Measurements from ENCODE around the gene IPO11.

Gene IPO11

GRCh38 chr5:62577488-62577887, 164.9 kb downstream of the IPO11 start:
- no peak for DNase-seq

GRCh38 chr5:62578540-62578939, 166.0 kb downstream of the IPO11 start, which contains the start of gene LRRC70:
Gene LRRC70 (plus strand): TSS chr5:62578819. CDS start chr5:62579439, 620 bp downstream.
- DNase-seq, result no peak
- Histone ChIP-seq H3K27me3 (no peaks in the 10 kb centered on the region), H3K4me3 (ENCODE audit: low read depth, low read length) (no peak within 1 kb of the TSS), H3K36me3 (no peaks in the 10 kb centered on the region), H3K4me1 (no peaks in the 10 kb centered on the region), H3K9me3 (no peaks in the 10 kb centered on the region)
- no peak for TF ChIP-seq CTCF (IDR thresholded peaks at IDR 0.05; ENCODE audit: low read depth, low read length)

More at GRCh38 chr5:62577488-62577887, 164.9 kb downstream of the IPO11 start:
- Histone ChIP-seq H3K36me3 (no peaks in the 10 kb centered on the region), H3K4me1 (no peaks in the 10 kb centered on the region), H3K9me3 (no peaks in the 10 kb centered on the region), H3K27me3 (no peaks in the 10 kb centered on the region), H3K4me3 (ENCODE audit: low read depth, low read length) (no peak overlapping the region)
- TF ChIP-seq CTCF (IDR thresholded peaks at IDR 0.05; ENCODE audit: low read depth, low read length), result no peak

- Histone ChIP-seq H3K27me3 (no peaks in the 10 kb centered on the region), H3K4me1 (no peaks in the 10 kb centered on the region), H3K36me3 (no peaks in the 10 kb centered on the region), H3K4me3 (ENCODE audit: low read depth, low read length) (no peak overlapping the region), H3K9me3 (no peaks in the 10 kb centered on the region)
- TF ChIP-seq CTCF (IDR thresholded peaks at IDR 0.05; ENCODE audit: low read depth, low read length), result no peak
- no peak for DNase-seq
Measured at GRCh38 chr5:62579761-62580160, 167.2 kb downstream of the IPO11 start.

DNA sequence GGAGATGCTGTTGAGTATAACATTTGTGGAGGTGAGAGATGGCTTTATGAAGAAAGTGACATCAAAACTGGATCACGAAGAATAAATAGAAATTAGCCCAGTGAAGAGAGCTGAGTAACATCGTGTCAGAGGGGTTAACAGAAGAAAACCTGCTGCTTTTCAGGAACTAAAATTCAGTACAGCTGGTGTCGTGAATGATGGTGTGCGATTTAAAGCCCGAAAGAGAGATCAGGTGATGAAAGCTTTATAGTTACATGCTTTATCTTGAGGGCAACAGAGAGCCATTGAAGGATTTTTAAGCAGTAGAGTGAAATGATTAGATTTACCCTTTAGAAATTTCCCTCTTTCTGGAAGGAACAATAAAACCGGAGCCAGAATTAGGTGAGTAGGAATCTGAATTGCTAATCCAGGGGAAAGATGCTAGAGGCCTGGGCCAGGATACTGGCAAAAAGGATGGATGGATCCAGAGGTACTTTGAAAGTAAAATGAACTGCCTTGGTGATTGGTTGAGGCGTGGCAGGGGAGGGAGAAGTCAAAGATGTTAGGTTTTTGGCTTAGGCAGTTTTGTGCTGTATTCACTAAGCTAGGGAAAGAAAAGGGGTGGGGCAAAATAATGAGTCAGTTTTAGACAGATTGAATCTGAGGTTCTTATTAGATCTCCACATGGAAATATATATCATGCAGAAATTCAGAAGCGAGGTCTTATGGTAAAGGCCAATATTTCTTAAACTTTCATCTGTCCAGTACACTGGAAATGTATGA, 169.5 kb downstream of the IPO11 start:
- H3K27me3 ChIP-seq, result no peaks in the 10 kb centered on the region
- no peaks in the 10 kb centered on the region for H3K9me3 ChIP-seq
- DNase-seq, result no peak
- no peaks in the 10 kb centered on the region for H3K36me3 ChIP-seq
- TF ChIP-seq CTCF (IDR thresholded peaks at IDR 0.05; ENCODE audit: low read depth, low read length), result no peak
- H3K4me3 ChIP-seq (ENCODE audit: low read depth, low read length), result no peak overlapping the region
- peaks cover 8% of the 10 kb centered on the region; the same call in 1 of the 2 replicates for H3K4me1 ChIP-seq

DNA sequence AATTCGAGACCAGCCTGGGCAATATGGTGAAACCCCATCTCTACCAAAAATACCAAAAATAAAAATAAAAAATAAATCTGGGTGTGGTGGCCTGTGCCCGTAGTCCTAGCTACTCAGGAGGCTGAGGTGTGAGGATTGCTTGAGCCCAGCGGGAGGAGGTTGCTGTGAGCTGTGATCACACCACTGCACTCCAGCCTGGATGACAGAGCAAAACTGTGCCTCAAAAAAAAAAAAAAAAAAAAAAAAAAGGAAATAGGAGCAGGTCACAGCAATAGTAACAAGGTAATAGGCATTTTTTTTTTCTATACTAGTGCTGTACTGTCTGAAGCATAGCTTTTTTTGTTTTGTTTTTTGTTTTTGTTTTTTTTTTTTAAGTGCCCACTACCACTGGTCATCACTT, 171.8 kb downstream of the IPO11 start:
- no peak for DNase-seq
- H3K4me1 ChIP-seq, result peaks cover 8% of the 10 kb centered on the region; the same call in 1 of the 2 replicates
- H3K27me3 ChIP-seq, result no peaks in the 10 kb centered on the region
- no peak for TF ChIP-seq CTCF (IDR thresholded peaks at IDR 0.05; ENCODE audit: low read depth, low read length)
- H3K36me3 ChIP-seq, result no peaks in the 10 kb centered on the region
- no peak overlapping the region for H3K4me3 ChIP-seq (ENCODE audit: low read depth, low read length)
- H3K9me3 ChIP-seq, result no peaks in the 10 kb centered on the region

- no peak for TF ChIP-seq CTCF (IDR thresholded peaks at IDR 0.05; ENCODE audit: low read depth, low read length)
Measured at GRCh38 chr5:62585306-62585705, 172.7 kb downstream of the IPO11 start.

More at GRCh38 chr5:62585306-62585705, 172.7 kb downstream of the IPO11 start:
- H3K4me1 ChIP-seq, result peaks cover 8% of the 10 kb centered on the region; the same call in 1 of the 2 replicates
- no peaks in the 10 kb centered on the region for H3K36me3 ChIP-seq
- no peak for DNase-seq
- H3K27me3 ChIP-seq, result no peaks in the 10 kb centered on the region
- no peak overlapping the region for H3K4me3 ChIP-seq (ENCODE audit: low read depth, low read length)
- no peaks in the 10 kb centered on the region for H3K9me3 ChIP-seq

Data from BE2C (cell line).